H1 (cell line): ENCODE results near the gene A2ML1. TPM values are rescaled to one million over a fixed set of nuclear protein-coding genes. Genes with fewer than 3 reads are reported as not detected.

ENCODE experiments used
- CTCF ChIA-PET: fragments of 300-600 bp; sonication (Branson Sonifier 250); formaldehyde crosslinking; loops from one replicate; lab custom pipeline; 2021; ENCODE audit not compliant: partially characterized antibody; lab: Charles Lee
- POLR2A ChIA-PET: fragments of 300-600 bp; sonication (Branson Sonifier 250); formaldehyde crosslinking; loops from one replicate; lab custom pipeline; 2021; ENCODE audit warnings: inconsistent platforms; ENCODE audit not compliant: partially characterized antibody; lab: Charles Lee
- DNase-seq, 2 experiments: peaks; one replicate each; pipeline versions ENCODE4 v3.0.0 to v3.0.0-alpha.2; 2010 to 2022; ENCODE audit warnings: low spot score in 2 of 2, low read depth in 1 of 2, mixed read lengths in 1 of 2
- FAIRE-seq: peaks from 2 replicates; lab custom pipeline; 2011; peaks lifted over from hg19 to GRCh38; lab: Jason Lieb, UNC
- H2AFZ ChIP-seq: 2 replicates; pipeline ENCODE4 v1.8.1; 2012; ENCODE audit warnings: low read length, inconsistent platforms
- H2AK5ac ChIP-seq: 2 replicates; pipeline ENCODE4 v1.6.1; 2013; ENCODE audit warnings: low read depth, low read length
- H2BK120ac ChIP-seq: replicated peaks from 2 replicates; pipeline ENCODE3; 2013; ENCODE audit warnings: low read depth, low read length, inconsistent platforms
- H2BK12ac ChIP-seq: 2 replicates; pipeline ENCODE4 v1.6.1; 2013; ENCODE audit warnings: low read depth, low read length
- H2BK15ac ChIP-seq: 2 replicates; pipeline ENCODE4 v1.6.1; 2013; ENCODE audit warnings: low read length
- H2BK20ac ChIP-seq: 2 replicates; pipeline ENCODE4 v1.6.1; 2013; ENCODE audit warnings: low read length
- H2BK5ac ChIP-seq: 2 replicates; pipeline ENCODE4 v1.6.1; 2013; ENCODE audit warnings: low read depth, low read length
- H3K14ac ChIP-seq: 2 replicates; pipeline ENCODE4 v1.6.1; 2013; ENCODE audit warnings: inconsistent platforms; ENCODE audit not compliant: insufficient read length
- H3K18ac ChIP-seq: 2 replicates; pipeline ENCODE4 v1.6.1; 2013; ENCODE audit warnings: low read length; ENCODE audit errors: extremely low read depth
- H3K23ac ChIP-seq: 2 replicates; pipeline ENCODE4 v1.6.1; 2013; ENCODE audit warnings: inconsistent platforms; ENCODE audit not compliant: insufficient read length
- H3K23me2 ChIP-seq: 2 replicates; pipeline ENCODE4 v1.6.1; 2013; ENCODE audit warnings: low read depth, low read length
- H3K27ac ChIP-seq: 2 replicates; pipeline ENCODE4 v1.6.1; 2011; ENCODE audit warnings: low read depth, low read length, inconsistent platforms
- H3K27me3 ChIP-seq, 4 experiments: replicated peaks in 1 of 4; 1 replicate in 1 of 4; 2 replicates in 3 of 4; pipeline versions ENCODE4 v1.6.1 to v1.8.1; 2011 to 2013; ENCODE audit warnings: low read length in 3 of 4, mild to moderate bottlenecking in 3 of 4, inconsistent platforms in 2 of 4, mixed read lengths in 2 of 4, moderate library complexity in 1 of 4; ENCODE audit not compliant: control insufficient read depth in 3 of 4, insufficient read depth in 3 of 4; ENCODE audit errors: extremely low read depth in 1 of 4
- H3K36me3 ChIP-seq, 4 experiments: 2 replicates each; pipeline versions ENCODE4 v1.6.1 to v1.8.1; 2011 to 2013; ENCODE audit warnings: mild to moderate bottlenecking in 4 of 4, low read length in 3 of 4, moderate library complexity in 2 of 4, control low read depth in 1 of 4, inconsistent platforms in 1 of 4; ENCODE audit not compliant: insufficient read depth in 4 of 4, control insufficient read depth in 2 of 4
- H3K4ac ChIP-seq: replicated peaks from 2 replicates; pipeline ENCODE3; 2013; ENCODE audit warnings: low read length, low read depth, mixed read lengths, inconsistent platforms; ENCODE audit not compliant: insufficient read length
- H3K4me1 ChIP-seq, 4 experiments: replicated peaks in 1 of 4; 1 replicate in 1 of 4; 2 replicates in 3 of 4; pipeline versions ENCODE4 v1.6.1 to v1.8.1; 2011 to 2013; ENCODE audit warnings: low read length in 3 of 4, inconsistent platforms in 2 of 4, mixed read lengths in 1 of 4; ENCODE audit not compliant: insufficient read depth in 4 of 4, control insufficient read depth in 3 of 4
- H3K4me2 ChIP-seq, 2 experiments: 2 replicates each; pipeline versions ENCODE4 v1.6.1 to v1.8.1; 2011 to 2013; ENCODE audit warnings: low read depth in 2 of 2, low read length in 2 of 2, control low read depth in 1 of 2, inconsistent platforms in 1 of 2, mild to moderate bottlenecking in 1 of 2; ENCODE audit not compliant: insufficient read depth in 1 of 2
- H3K4me3 ChIP-seq, 4 experiments: fragments of 200-600, 300-600 bp in 1 of 4; sonication (generic), shearing (Covaris generic), sonication (Bioruptor Twin) in 1 of 4; 2 replicates each; pipeline versions ENCODE4 v1.5.1 to v1.8.1; 2011 to 2016; ENCODE audit warnings: low read length in 4 of 4, low read depth in 3 of 4, control low read depth in 2 of 4, inconsistent platforms in 2 of 4, mild to moderate bottlenecking in 2 of 4, mixed read lengths in 1 of 4, moderate library complexity in 1 of 4; ENCODE audit not compliant: insufficient read depth in 2 of 4; ENCODE audit errors: extremely low read depth in 1 of 4
- H3K56ac ChIP-seq: replicated peaks from 2 replicates; pipeline ENCODE3; 2013; ENCODE audit warnings: low read depth, mild to moderate bottlenecking, mixed read lengths, low read length, inconsistent platforms; ENCODE audit not compliant: insufficient read length
- H3K79me1 ChIP-seq: 2 replicates; pipeline ENCODE4 v1.6.1; 2013; ENCODE audit warnings: low read depth, low read length, control low read depth
- H3K79me2 ChIP-seq, 2 experiments: 2 replicates each; pipeline versions ENCODE4 v1.6.1 to v1.8.1; 2012 to 2013; ENCODE audit warnings: low read length in 2 of 2, mild to moderate bottlenecking in 2 of 2, inconsistent platforms in 1 of 2; ENCODE audit not compliant: insufficient read depth in 2 of 2, control insufficient read depth in 1 of 2
- H3K9ac ChIP-seq, 4 experiments: replicated peaks in 1 of 4; 1 replicate in 1 of 4; 2 replicates in 3 of 4; pipeline versions ENCODE4 v1.6.1 to v1.8.1; 2011 to 2013; ENCODE audit warnings: low read depth in 3 of 4, low read length in 3 of 4, control low read depth in 2 of 4, mild to moderate bottlenecking in 2 of 4, moderate library complexity in 2 of 4, inconsistent platforms in 1 of 4; ENCODE audit errors: extremely low read depth in 1 of 4
- H3K9me3 ChIP-seq, 2 experiments: 2 replicates each; pipeline versions ENCODE4 v1.6.1 to v1.8.1; 2012 to 2013; ENCODE audit warnings: mild to moderate bottlenecking in 2 of 2, moderate library complexity in 2 of 2, control low read depth in 1 of 2, inconsistent platforms in 1 of 2, low read depth in 1 of 2, low read length in 1 of 2, mixed read lengths in 1 of 2; ENCODE audit not compliant: insufficient read depth in 2 of 2
- H4K20me1 ChIP-seq, 2 experiments: replicated peaks in 1 of 2; 2 replicates each; pipeline versions ENCODE3 to v1.8.1; 2011 to 2013; ENCODE audit warnings: inconsistent platforms in 2 of 2, low read length in 2 of 2, mild to moderate bottlenecking in 1 of 2; ENCODE audit not compliant: insufficient read depth in 2 of 2, control insufficient read depth in 1 of 2
- H4K5ac ChIP-seq: 2 replicates; pipeline ENCODE4 v1.6.1; 2013; ENCODE audit warnings: low read length, low read depth, mixed read lengths, inconsistent platforms; ENCODE audit not compliant: insufficient read length
- H4K8ac ChIP-seq: 2 replicates; pipeline ENCODE4 v1.8.0; 2013; ENCODE audit warnings: mild to moderate bottlenecking, moderate library complexity, low read length, inconsistent platforms; ENCODE audit not compliant: insufficient read depth; ENCODE audit errors: extremely low read depth
- H4K91ac ChIP-seq: replicated peaks from 2 replicates; pipeline ENCODE3; 2013; ENCODE audit warnings: low read length, mixed read lengths, inconsistent platforms; ENCODE audit not compliant: insufficient read length
- CEBPB ChIP-seq: IDR thresholded peaks from 2 replicates; pipeline ENCODE4 v1.6.1; 2012; ENCODE audit warnings: low read depth, low read length
- GABPA ChIP-seq: IDR thresholded peaks from 2 replicates; pipeline ENCODE4 v1.6.1; 2011; ENCODE audit warnings: mild to moderate bottlenecking, low read length, moderate library complexity, borderline replicate concordance; ENCODE audit not compliant: insufficient read depth
- SIRT6 ChIP-seq: IDR thresholded peaks from one replicate; pipeline ENCODE4 v1.7.1; 2012; ENCODE audit warnings: low read length, inconsistent platforms
- TCF12 ChIP-seq: IDR thresholded peaks from 2 replicates; pipeline ENCODE4 v1.6.1; 2011; ENCODE audit warnings: low read depth, mild to moderate bottlenecking, low read length
- TEAD4 ChIP-seq: IDR thresholded peaks from 2 replicates; pipeline ENCODE4 v1.6.1; 2012; ENCODE audit warnings: low read depth, low read length, inconsistent platforms, mixed read lengths
- WGBS, 2 experiments: shearing (Covaris generic) in 1 of 2; methylation state at CpG; one replicate each; pipeline versions ENCODE4 v1.1.6 to v1.1.7; 2013 to 2015; ENCODE audit warnings: low lambda C conversion rate in 2 of 2, mixed read lengths in 2 of 2, inconsistent platforms in 1 of 2, low coverage in 1 of 2, missing lambda C conversion rate in 1 of 2; ENCODE audit not compliant: insufficient replicate concordance in 2 of 2, insufficient coverage in 1 of 2, insufficient read length in 1 of 2; ENCODE audit errors: extremely low coverage in 1 of 2, missing lambda C conversion rate in 1 of 2; 5-methylcytosine and 5-hydroxymethylcytosine counted together
- polyA plus RNA-seq, 7 experiments: library from polyadenylated mRNA; depleted of rRNA in 3 of 7; stranded (reverse) in 5 of 7; unstranded in 2 of 7; fragments of >200 nt in 5 of 7; fragments of 200-250 nt in 2 of 7; gene quantifications; 1 replicate in 5 of 7; 2 replicates in 1 of 7; 4 replicates in 1 of 7; pipeline versions ENCODE4 v1.2.1 to v1.2.3, GENCODE V29; 2011 to 2013; ENCODE audit warnings: missing spikeins in 2 of 7, mixed read lengths in 2 of 7
- total RNA-seq: library from RNA; stranded (reverse); fragmentation: NEBNext Ultra II Directional; extraction: Animal tissue kit (Norgen Biotek cat#: 25700); gene quantifications from 2 replicates; pipeline ENCODE4 v1.2.1, GENCODE V29; 2021

The A2ML1 gene
- total and polyA plus RNA-seq, 2 of the 8 experiments (the other 6 are each of a cell fraction or from before 2014, with no cell fraction given) = 10.2 to 10.3 TPM

GRCh38 chr12:8829621-8830020, 7.2 kb downstream of the A2ML1 start:
- ChIA-PET POLR2A (interaction anchor here (0.5 to 1.8 kb wide), 7 partner anchors 7 to 835 kb away, joined by 3 to 6 read pairs (median 4); no protein-coding TSS in a partner anchor), CTCF (interaction anchor here (1.0 to 8.2 kb wide), 7 partner anchors 12 to 161 kb away, joined by 3 to 43 read pairs (median 6); no protein-coding TSS in a partner anchor)
- H3K27ac ChIP-seq = no peak overlapping the region
- H3K79me2 ChIP-seq = no peaks in the 10 kb centered on the region
- 0 out of 4 replicates have a peak, but pooled peaks cover 0 to 5% of the 10 kb centered on the region in 2 experiments for H3K9me3 ChIP-seq
- no peak overlapping the region for H4K5ac ChIP-seq
- TF ChIP-seq TEAD4 = no peak
- no peak for TF ChIP-seq GABPA
- TF ChIP-seq CEBPB = no peak
- TF ChIP-seq SIRT6 = no peak
- TF ChIP-seq TCF12 = no peak
- H2BK5ac ChIP-seq = no peak overlapping the region; the same call in 1 of the 2 replicates
- FAIRE-seq (no peak), DNase-seq (no peak)
- H3K27me3 ChIP-seq = no peaks in the 10 kb centered on the region
- no peak overlapping the region for H4K8ac ChIP-seq
- no peak overlapping the region for H3K4ac ChIP-seq
- peak overlapping the region; percentile 5 for H4K91ac ChIP-seq
- H4K20me1 ChIP-seq = no peaks in the 10 kb centered on the region
- no peak overlapping the region for H3K56ac ChIP-seq
- 88% methylated on average over 7 of the region's 7 CpGs; no CpG with 5 or more reads in 1 of the 2 experiments for WGBS, 2 experiments
- peak overlapping the region; percentile 98; the same call in 1 of the 2 replicates for H2BK12ac ChIP-seq
- no peak overlapping the region for H2BK120ac ChIP-seq
- peak overlapping the region; percentile 90; the same call in 1 of the 2 replicates for H2BK15ac ChIP-seq
- H3K14ac ChIP-seq = no peak overlapping the region
- no peak overlapping the region for H2AFZ ChIP-seq
- H3K23me2 ChIP-seq = no peaks in the 10 kb centered on the region
- no peak overlapping the region for H3K23ac ChIP-seq
- H3K36me3 ChIP-seq = no peaks in the 10 kb centered on the region
- H2AK5ac ChIP-seq = 0 out of 2 replicates have a peak overlapping the region, but pooled peaks have one; percentile 75
- H2BK20ac ChIP-seq = no peak overlapping the region; the same call in 1 of the 2 replicates
- no peaks in the 10 kb centered on the region for H3K79me1 ChIP-seq
- H3K18ac ChIP-seq = no peak overlapping the region
- H3K4me2 ChIP-seq = no peak overlapping the region
- H3K9ac ChIP-seq = no peak overlapping the region
- H3K4me1 ChIP-seq = peaks cover 6 to 20% (median 12%) of the 10 kb centered on the region in 4 experiments; a peak in 5 of 7 replicates
- no peak overlapping the region for H3K4me3 ChIP-seq
